NK-92 treated with Interleukin-12 subunit alpha and Interleukin-12 subunit beta, amount 100 ng/mL, for 24 hours (cell line): ENCODE results near the gene SIK3.
A peak's percentile ranks its signal among the peaks of the same experiment; 100 is the strongest.

Source experiments
- DNase-seq: peaks from one replicate; lab custom pipeline; 2025; lab: John Stamatoyannopoulos, UW

SIK3 gene

DNA sequence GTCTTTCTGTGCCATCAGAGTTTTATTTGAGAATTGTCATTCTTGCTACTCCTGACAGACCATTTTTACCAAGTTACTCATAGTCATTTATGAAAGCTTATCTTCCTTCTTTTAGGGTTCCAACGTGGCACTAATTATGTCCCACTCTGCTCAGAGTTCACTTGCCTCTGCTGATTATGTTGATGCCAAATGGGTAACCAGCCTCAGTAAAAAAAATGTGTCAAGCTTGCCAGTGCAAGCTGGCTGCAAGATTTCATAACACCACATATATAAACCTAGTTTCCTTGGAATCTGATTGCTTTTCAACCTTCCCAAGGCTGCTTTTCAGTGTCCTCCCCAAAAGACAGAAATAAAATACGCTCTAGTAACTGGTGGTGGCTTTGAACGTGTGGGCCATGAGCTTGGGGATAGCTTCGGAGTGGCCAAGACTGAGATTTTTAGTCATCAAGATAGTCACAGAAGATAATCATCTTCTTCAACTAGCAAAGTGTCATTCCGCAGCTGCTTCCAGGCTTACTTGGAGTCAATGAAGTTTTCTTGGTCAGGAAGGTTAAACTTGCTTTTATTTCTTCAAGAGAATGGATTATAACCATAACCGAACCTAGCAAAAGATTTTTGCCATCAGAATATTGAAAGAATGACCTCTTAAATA lies 231.3 kb downstream of the SIK3 start:
- no peak for DNase-seq

DNA sequence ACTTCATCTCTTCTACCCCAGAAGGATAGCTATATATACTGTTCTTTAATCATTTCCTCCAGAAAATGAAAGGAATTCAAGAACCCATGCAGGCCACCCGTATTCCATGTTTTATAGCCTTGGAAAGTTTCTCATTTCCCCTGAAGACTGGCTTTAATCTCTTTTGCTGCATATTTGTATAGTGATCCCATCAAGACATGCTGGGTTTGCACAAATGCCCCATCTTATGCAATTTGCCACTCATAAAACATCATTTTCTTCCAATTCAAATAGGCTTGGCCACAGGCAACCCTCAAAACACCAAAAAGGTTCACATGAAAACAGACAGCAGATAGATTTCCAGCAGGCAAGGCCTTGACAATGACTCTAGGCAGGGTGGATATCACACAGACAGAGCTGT lies 232.5 kb downstream of the SIK3 start:
- DNase-seq: no peak

DNA sequence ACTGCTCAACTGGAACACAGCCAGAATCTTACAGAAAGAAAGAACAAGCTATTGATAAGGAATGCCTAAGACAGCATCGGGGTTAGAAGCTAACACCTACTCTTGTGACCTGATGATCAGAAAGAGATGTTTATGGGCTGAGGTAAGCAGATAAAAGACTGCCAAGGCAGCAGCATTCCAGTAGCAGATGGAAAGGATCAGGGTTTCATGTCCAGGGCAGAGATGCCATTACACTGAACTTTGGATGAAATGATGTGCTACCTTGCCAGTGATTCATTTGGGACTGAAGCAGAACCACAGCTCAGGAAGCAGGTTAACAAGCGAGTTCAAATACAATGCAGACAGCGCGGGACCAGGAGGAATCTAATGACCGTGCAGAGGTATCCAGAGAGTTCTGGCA lies 233.7 kb downstream of the SIK3 start:
- DNase-seq: no peak

DNA sequence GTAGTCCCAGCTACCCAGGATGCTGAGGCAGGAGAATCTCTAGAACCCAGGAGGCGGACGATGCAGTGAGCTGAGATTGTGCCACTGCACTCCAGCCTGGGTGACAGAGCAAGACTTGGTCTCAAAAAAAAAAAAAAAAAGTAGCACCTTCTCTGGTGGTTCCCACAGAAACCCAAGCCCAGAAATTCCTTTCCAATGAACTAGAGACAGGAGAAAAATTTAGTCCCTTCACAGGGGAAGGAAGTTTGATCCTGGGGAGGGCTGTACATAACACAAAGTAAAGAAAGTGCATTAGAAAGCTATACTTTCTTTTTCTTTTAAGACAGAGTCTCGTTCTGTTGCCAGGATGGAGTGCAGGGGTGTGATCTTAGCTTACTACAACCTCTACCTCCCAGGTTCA lies 235.3 kb downstream of the SIK3 start:
- no peak for DNase-seq

DNA sequence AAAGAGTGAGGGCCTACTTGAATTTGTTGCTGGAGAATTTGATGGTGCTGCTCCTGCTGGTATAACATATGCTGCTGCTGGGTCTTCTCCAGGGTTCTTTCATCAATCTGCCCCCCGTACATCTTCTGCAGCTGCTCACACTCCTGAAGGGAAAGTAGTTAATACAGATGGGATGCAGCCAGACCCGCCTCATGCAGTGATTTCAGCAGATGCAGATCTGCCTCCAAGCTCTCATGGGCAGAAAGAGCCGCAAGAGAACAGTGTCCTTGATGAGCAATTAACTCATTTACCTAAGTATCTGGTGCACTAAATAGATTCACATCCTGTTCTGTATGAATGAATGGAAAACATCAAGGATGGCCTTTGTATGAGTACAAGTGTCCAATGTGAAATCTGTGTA lies 236.0 kb downstream of the SIK3 start:
- DNase-seq: no peak

DNA sequence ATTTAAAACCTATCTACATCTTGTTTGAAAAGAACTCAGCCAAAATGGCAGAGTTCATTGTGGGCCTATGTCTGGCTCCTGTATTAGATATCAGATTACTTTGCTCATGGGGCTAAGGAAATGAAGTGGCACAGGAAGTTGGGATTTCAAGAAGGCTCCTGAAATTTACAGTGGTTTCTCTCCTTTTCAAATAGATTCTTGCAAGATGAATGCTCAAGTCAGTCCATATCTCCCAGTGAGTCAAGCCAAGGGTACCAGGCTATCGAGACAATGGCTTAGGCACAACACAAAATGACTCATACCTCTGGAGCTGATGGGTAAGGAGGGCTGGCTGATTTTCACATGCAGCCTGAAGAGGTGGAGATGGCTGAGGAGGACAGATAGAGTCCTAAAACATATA lies 236.7 kb downstream of the SIK3 start:
- no peak for DNase-seq

DNA sequence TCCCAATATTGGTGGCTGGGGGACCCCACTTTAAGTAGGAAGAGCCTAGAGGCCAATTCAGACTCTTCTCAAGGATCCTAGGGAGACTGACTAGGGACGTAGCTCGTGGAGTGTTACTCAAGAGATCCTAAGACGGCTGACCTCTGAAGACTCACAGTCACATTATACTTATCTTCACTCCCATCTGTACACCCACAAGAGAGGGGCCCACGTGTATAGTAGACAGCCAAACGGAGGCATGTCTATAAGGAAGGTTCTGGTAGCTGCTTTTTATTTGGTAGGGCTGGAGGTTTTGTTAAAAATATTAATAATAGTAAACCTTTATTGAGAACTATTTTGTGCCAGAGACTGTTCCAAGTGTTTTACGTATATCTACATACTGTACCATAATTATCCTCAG lies 237.9 kb downstream of the SIK3 start:
- DNase-seq: no peak

DNA sequence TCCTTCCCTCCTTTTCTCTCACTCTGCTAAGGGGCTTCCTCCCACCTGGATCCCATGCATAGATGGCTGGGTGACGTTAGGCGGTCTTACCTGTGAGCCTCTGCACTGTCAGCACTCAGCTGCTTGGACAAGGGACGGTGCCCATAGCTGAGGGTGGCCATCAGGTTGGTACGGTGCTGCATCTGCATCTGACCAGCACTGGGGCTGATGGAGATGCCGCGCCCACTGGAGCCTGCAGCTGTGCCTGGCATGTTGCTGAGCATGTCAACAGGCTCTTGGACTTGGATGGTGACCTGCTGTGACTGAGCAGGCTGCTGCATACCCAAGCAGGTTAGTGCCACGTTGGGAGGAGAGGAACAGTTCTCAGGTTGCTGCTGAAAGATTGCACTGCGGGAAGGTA lies 239.1 kb downstream of the SIK3 start:
- DNase-seq: no peak

DNA sequence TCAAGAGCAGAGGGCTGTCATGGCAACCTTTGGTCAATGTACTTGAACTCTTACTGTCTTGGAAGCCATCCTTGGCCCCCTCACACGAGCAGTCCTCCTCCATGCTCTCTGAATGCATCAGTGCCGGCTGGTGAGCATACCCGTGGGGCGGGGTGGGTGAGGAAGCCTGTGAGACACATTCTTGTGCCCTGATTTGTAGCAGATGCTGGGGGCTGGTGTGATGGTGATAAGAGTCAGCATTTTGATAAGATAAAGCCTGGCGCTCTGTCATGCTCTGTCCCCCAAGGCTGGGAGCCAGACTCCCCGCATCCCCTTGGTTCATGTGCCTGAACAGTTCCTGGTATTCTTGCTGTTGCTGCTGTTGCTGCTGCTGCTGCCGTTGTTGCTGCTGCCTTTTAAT lies 240.3 kb downstream of the SIK3 start:
- DNase-seq: no peak

DNA sequence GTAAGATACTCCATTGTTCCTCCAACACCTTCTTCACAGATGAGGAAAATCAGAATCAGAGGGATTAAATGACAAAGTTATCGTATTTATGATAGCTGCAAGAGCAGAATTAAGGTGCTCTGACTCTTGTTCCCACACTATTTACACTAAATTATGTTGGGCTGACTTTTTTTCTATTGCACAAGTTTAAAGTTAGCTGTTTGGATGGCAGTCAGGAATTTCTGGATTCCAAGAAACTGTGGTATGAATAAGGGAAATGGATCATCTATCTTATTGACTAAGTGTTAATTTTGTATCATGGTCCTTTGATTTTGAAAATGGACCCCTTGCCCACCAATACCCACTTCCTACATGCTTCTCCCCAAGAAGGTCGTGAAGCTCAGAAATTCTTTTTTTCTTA lies 240.9 kb downstream of the SIK3 start:
- no peak for DNase-seq

DNA sequence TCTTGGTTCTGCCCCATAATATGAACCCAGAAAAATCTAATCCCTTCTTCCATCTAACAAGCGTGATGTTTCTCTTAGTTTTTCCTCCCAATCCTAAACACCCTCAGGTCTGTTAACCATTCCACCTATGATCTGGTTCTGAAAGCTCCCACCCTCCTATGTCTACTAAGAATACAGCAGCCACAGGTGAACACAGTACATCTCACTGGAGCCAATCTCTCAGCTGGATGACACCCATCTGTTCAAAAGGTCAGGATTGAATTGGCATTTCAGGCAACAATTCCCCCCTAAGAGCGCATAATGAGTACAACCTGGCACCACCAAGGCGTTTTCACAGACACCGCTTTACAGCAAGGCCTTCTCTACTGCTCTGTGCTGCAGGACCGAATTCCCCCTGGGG lies 241.8 kb downstream of the SIK3 start:
- no peak for DNase-seq

DNA sequence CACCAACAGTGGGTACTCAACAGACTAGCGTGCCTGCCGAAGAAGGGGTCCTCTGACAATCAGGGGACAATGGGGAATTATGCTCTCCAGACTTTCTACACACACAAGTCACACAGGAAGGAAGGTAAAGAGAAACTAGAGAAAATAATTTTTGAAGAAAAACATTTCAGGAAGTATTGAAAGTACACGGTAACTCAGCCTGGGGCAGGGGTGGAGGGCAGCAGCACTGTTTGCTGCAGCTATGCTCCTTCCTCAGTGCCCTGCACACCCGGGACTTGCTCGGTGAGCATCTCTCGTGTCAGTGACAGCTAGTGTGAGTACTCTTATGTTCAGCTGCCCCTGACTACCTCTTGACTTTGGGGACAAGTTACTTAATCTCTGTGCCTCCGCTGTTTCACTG lies 242.8 kb downstream of the SIK3 start:
- DNase-seq: no peak

DNA sequence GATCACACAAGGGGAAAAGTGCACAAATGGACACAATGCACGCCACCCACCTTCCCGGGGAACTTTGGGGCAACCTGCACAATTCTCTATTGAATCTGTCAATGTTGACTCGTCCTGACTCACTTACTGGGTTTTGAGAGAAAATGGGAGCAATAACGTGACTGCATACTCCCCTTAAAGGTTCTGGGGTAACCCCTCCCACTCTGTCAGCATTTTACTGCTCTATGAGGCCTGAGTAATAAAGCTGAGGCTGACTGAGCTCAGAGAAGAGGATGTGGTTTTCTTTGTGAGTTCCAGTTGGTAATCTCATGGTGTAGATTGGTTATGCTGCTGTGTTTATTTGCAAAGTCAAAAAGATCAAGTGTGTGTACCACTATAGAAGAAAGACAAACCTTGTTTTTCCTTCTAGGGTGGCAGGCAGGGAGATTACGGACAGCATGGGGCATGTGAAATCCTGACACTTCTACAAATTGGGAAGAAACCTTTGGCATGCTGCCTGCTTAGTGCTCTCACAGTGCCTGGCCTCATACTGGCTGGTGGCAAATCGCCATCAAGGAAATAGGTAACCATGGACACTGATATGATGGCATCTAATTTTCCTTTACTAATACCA lies 244.7 kb downstream of the SIK3 start:
- peak; percentile 30 for DNase-seq

DNA sequence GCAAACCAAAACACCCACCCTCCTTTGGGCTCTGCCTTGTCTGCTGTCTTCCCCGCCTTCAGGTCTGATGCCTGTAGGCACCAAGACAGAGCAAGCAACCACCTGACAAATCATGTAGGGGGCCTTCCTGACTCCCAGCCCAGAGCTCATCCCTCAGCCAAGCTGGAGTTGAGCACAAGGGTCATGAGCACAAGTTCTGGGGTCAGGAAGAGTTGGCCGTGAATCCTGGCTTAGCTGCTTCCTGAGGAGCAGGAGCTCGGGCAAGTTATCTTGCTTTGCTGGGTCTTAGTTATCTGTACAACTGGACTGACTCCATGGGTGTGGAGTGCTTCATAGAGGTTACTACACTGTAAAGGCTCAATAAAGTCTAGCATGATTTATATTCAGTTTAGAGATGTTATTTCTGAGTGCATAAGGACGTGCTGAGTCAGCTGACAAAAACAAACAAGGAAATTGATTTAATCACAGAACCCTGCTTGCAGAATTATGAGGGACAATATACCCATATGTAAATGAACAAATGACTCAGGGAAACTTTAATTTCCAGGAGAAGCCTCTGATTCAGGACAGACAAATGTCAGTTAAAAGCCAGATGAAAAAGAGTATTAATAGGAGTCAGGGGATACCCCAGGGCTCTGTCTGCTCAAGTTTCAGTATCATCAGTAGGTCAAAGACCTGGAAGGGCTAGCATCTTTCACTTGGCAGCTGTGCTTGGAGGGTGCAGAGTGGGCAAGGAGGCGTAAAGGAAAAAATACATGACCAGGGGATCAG lies 245.8 kb downstream of the SIK3 start:
- no peak for DNase-seq

DNA sequence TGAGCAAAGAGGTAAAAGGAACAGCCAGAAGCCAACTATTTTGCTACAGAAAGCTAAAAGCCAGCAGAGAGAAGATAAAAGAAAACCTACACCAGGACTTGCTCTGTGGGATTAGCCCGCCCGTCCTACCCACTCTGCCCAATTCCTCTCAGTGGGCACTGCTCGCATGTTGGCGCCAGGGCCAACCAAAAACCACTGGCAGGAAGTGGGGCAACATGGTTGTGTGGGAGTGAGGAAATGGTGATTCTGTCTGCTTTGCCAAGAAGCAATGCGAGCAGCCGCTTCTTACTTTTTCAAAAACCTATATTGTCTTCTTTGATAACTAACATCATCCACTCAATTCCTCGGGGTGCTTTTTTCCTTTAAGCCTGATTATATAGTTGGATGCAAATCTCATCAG lies 246.6 kb downstream of the SIK3 start:
- peak; percentile 21 for DNase-seq

DNA sequence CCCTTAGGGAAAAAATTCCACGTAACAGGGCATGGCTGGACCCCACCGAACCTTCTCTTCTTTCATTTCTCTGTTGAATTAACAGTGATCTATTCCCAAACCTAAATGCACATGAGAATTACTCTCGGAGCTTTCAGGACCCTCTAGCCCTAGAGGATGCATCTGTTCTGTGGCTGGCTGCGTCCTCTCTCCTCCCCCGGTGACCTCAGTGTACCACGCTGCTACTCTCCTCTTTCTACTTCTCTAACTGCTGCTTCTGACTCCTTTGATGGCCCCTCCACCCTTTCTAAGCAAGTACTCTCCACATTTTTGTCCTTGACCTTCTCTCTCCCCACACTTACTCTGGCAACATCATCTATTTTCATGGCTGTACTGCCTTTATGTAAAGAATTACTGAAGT lies 248.7 kb downstream of the SIK3 start:
- no peak for DNase-seq

DNA sequence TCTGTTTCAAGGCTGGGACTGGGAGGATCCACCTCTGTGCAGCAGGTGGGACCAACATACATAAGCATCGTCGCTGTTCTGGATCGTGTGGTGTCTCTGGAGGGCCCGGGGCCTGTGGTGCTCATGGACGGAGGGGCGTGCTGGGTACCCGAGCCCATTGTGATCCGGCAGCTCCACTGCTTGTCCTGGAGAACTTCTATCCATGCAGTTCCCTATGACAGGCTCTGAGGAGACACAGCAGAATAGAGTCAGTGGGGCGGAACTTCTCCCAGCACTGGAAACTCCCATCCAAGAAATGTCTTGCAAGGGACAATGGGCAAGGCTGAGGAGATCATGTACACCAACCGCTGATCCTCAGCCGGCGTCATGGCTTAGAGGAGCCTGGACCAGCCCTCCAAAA lies 249.2 kb downstream of the SIK3 start:
- DNase-seq: no peak

DNA sequence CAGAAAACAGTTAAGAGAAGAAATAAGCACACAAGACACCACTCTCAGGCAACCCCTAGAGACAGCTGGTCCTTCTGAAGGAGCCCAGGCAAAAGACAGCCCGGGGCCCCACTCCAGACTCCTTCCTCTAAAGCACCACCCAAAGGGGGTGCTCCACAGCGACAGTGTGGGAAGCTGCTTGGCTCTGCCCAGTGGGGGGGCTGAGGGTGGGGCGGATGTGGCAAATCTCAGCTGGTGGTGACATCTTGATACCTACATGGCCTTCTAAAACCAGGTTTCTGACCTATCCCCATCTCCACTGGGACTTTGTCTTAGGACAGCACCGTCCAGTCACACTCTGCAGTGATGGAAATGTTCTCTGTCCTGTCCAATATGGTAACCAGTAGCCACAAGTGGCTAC lies 250.6 kb downstream of the SIK3 start:
- no peak for DNase-seq

DNA sequence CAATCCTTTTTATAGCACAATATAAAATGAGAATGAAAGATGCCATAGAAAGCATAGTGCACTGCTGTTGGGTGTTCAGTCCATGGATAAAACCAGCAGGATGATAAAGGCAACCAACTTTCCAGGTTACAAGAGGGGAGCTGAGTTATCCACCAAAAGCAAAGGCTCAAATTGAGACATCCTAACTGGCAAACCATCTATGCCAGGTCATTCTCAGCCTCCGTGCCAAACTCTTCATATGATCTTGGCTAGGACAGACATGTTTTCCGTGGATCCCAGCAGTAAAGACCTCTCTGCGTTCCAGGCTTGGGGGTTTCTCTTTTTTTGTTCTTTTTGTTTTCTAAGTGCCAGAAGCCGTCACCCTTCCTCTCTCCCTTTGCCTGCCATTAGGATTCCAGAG lies 253.5 kb downstream of the SIK3 start:
- DNase-seq: no peak

DNA sequence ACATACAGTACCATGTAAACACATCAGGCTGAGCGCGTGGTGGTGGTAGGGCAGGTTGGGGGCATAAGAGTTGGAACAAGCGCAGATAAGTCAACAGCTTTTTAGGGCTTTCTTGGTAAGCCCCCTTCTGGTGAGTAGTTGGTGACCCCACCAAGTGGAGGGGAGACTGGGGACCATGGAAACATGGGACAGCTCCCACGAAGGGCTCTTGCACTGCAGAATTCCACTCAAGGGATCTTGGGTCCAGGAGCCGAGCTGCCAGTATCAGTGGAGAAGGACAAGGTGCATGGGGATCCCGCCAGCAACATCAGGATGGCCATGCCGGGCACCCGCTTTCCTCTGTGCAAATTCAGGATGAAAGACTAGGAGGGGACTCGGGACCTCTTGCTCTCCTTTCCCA lies 254.6 kb downstream of the SIK3 start:
- no peak for DNase-seq

DNA sequence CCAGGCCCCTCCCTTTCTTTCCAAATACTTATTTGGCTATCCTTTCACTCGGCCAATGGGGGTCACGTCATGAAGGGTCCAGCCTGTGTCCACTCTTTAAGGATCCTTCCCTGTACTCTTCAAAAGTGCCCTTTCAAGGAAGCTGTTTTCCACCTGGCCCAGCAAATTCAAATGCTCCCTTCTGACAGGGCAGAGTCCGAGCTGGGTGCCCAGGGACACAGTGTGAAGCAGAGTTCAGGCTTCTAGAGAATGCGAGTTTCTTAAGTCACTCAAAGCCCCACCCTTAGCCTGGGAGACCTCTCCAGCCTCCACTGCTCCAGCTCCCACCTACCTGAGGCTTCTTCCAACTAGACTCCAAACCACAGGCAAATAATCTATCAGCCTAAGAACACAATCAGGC lies 255.3 kb downstream of the SIK3 start:
- no peak for DNase-seq

DNA sequence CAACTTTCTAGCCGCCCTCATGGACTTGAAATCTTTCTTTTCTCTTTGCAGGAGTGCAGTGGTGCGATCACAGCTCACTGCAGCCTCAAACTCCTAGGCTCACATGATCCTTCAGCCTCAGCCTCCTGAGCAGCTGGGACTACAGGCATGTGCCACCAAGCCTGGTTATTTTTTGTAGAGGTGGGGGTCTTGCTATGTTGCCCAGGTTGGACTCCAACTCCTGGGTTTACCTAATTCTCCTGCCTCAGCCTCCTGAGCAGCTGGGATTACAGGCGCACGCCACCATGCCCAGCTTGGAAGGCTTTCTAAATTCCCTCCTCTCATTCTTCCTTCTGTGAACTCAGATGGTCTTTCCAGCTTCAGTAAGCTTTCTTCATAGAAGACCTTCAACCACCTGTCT lies 256.1 kb downstream of the SIK3 start:
- no peak for DNase-seq

DNA sequence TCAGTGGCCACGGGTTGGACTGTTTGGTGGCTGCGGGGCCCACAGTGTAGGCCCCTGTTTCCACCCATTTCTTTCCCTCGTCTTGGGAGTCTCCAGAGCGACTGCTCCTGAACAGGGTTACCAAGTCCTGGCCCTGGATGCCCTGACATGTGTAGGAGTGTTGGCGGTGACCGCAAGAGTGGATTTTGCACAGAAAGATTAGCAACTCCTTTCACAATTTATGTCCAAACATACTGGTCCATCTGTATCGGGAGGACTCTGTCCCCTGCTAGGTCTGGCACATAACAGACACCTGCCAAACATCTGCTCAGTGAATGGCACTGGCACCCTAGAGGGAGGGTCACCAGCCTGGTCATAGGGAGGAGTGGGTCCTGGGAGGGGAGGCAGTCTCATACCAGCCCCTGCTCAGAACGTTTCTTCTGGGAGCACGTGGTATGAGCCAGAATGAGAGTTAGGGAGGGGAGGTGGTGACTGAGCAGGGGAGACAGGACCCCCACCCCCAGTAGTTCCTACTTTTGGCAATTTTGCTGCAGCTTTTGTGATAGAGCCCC lies 257.4 kb downstream of the SIK3 start:
- no peak for DNase-seq
